Measurements from ENCODE around the gene NUBPL.
"Not testable (repeated sequence)": the region's sequence is repeated elsewhere in the genome, so short reads cannot be mapped to it uniquely, and the experiment has no call there.

Gene NUBPL

GRCh38 chr14:31678421-31679249, 117.4 kb downstream of the NUBPL start:
- no peak for DNase-seq

GRCh38 chr14:31682768-31683167, 121.6 kb downstream of the NUBPL start:
- no peak for DNase-seq

- DNase-seq, result no peak
Measured at GRCh38 chr14:31687726-31688125, 126.5 kb downstream of the NUBPL start.

GRCh38 chr14:31690056-31690455, 128.9 kb downstream of the NUBPL start:
- DNase-seq, result no peak

GRCh38 chr14:31692376-31692781, 131.2 kb downstream of the NUBPL start:
- no peak for DNase-seq

- no peak for DNase-seq
Measured at GRCh38 chr14:31696378-31696777, 135.2 kb downstream of the NUBPL start.

- DNase-seq, result no peak
Measured at GRCh38 chr14:31699809-31700208, 138.6 kb downstream of the NUBPL start.

GRCh38 chr14:31700282-31701074, 139.3 kb downstream of the NUBPL start:
- no peak for DNase-seq

GRCh38 chr14:31702130-31702529, 140.9 kb downstream of the NUBPL start:
- no peak for DNase-seq

- no peak for DNase-seq
Measured at GRCh38 chr14:31703056-31703455, 141.9 kb downstream of the NUBPL start.

GRCh38 chr14:31705731-31706130, 144.5 kb downstream of the NUBPL start:
- no peak for DNase-seq

- DNase-seq, result not testable (repeated sequence)
Measured at GRCh38 chr14:31708661-31709060, 147.5 kb downstream of the NUBPL start.

GRCh38 chr14:31712244-31713127, 151.3 kb downstream of the NUBPL start:
- DNase-seq, result no peak

GRCh38 chr14:31716208-31716607, 155.0 kb downstream of the NUBPL start:
- no peak for DNase-seq

GRCh38 chr14:31717294-31718085, 156.3 kb downstream of the NUBPL start:
- no peak for DNase-seq

- no peak for DNase-seq
Measured at GRCh38 chr14:31718585-31718984, 157.4 kb downstream of the NUBPL start.

GRCh38 chr14:31718985-31719384, 157.8 kb downstream of the NUBPL start:
- no peak for DNase-seq

GRCh38 chr14:31726337-31726736, 165.1 kb downstream of the NUBPL start:
- no peak for DNase-seq

GRCh38 chr14:31727797-31728196, 166.6 kb downstream of the NUBPL start:
- no peak for DNase-seq

- no peak for DNase-seq
Measured at GRCh38 chr14:31740688-31741087, 179.5 kb downstream of the NUBPL start.

- DNase-seq, result no peak
Measured at GRCh38 chr14:31745741-31746140, 184.5 kb downstream of the NUBPL start.

- no peak for DNase-seq
Measured at GRCh38 chr14:31746326-31746725, 185.1 kb downstream of the NUBPL start.

All from NCI-H226 (cell line).